Inferior parietal cortex (tissue), 1 donor: ENCODE measurements around the gene DACH1.

Source experiments
- DNase-seq: peaks from one replicate; pipeline ENCODE4 v3.0.0-alpha.2; 2016; ENCODE audit errors: extremely low spot score

The DACH1 gene

DNA sequence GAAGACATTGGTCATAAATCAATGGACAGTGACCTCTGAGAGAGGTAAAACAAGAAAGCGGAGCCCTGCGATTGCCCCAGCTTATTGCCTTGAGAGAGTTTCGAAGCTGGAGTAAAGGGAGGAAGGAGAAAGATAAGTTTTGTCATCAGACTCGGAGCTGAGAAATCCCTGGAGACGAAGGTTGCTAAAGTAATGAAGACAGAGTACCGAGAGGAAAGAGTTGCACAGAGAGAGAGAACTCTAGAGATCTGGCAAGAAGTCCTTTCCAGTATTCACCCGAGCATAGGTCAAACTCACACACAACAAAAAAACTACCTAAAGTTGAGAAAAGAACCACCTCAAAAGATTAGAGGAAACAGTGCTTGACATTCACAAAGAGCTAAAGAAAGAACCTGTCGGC is 472.0 kb downstream of the DACH1 start:
- no peak for DNase-seq

DNA sequence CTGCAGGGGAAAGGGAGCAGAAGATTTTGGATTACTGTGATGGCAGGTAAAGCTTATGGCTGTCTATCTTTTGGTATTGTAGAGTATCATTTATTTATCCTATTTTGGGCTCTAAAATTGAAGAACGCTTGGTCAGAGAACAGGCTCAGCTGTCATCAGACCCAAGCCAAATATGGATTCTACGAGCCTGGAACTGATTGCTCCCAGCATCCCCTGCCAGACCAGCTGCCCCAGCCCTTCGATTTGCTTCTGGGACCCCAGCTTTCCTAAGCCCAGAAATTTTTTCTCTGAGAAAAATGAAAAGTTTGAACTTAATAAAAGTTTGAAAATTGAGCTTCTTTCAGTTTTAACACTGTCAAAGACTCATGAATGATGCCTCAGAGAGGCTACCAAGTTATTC is 472.8 kb downstream of the DACH1 start:
- DNase-seq, result no peak
